Mesodermal cell (in vitro differentiated cells): Measurements from ENCODE around the gene MYLK2. TPM values are rescaled to one million over a fixed set of nuclear protein-coding genes. Genes with fewer than 3 reads are reported as not detected.

Source experiments
- H3K27ac ChIP-seq: 2 replicates; pipeline ENCODE4 v1.7.0; 2013; ENCODE audit warnings: mild to moderate bottlenecking, low read depth, low read length, moderate library complexity; ENCODE audit not compliant: severe bottlenecking
- H3K36me3 ChIP-seq: 2 replicates; pipeline ENCODE4 v1.7.1; 2013; ENCODE audit warnings: mild to moderate bottlenecking, low read length, moderate library complexity; ENCODE audit not compliant: control insufficient read depth, insufficient read depth
- H3K4me1 ChIP-seq: one replicate; pipeline ENCODE4 v1.7.1; 2013; ENCODE audit warnings: mild to moderate bottlenecking, low read length; ENCODE audit not compliant: insufficient read depth, control insufficient read depth, poor library complexity, severe bottlenecking
- H3K4me3 ChIP-seq: 2 replicates; pipeline ENCODE4 v1.7.0; 2013; ENCODE audit warnings: low read length, control low read depth, mild to moderate bottlenecking; ENCODE audit not compliant: insufficient read depth, poor library complexity, severe bottlenecking; ENCODE audit errors: extremely low read depth
- H3K9me3 ChIP-seq: 2 replicates; pipeline ENCODE4 v1.7.1; 2013; ENCODE audit warnings: mild to moderate bottlenecking, low read length, moderate library complexity; ENCODE audit not compliant: control insufficient read depth
- WGBS, 2 experiments: methylation state at CpG; one replicate each; pipeline ENCODE4 v1.1.5; 2013; ENCODE audit warnings: missing lambda C conversion rate in 2 of 2; ENCODE audit not compliant: insufficient coverage in 2 of 2; 5-methylcytosine and 5-hydroxymethylcytosine counted together
- polyA plus RNA-seq, 2 experiments: library from polyadenylated mRNA; stranded (reverse); fragments of 50-300 nt; gene quantifications; one replicate each; pipeline ENCODE4 v1.2.3, GENCODE V29; 2013

MYLK2 gene
- 0.18 TPM for polyA plus RNA-seq (2013, experiment 1 of 2)
- 0.35 TPM for polyA plus RNA-seq (2013, experiment 2 of 2)

DNA sequence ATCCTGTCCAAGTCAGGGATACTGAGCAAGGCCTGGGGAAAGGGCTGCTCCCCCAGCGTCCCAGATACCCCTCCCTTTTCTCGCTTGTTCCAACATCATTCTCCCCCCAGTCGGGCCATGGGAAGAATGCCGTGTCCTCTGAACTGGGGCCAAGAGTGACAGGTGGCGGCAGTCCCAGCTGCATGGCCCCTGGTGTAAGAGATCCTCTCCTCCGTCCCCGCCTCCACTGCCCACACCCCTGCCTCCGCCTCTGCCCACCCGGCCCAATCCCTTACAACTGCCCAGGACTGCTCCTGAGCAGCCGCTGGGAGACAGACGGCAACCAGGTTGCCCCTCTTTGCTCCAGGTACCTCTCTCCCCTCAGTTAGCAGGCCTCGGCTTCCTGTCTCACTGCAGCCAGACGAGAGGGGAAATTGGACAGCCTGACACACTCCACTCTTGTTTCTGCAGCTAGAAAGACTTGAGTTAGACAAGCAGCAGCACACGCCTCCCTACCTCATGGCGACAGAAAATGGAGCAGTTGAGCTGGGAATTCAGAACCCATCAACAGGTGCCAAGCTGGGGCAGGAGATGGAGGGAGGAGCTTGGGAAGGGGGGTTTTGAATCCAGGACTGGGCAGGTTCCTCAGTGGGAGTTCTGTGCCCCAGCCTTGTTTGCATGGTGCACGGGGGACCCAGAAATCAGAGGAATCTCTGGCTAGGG is at the start of gene MYLK2:
Gene MYLK2, plus strand, starts transcription at position 274 of the 702 bp plus-strand sequence. Its CDS starts 225 bp downstream, at position 499.
- Histone ChIP-seq H3K36me3 (no peaks in the 10 kb centered on the region), H3K27ac (no peak within 1 kb of the TSS), H3K4me3 (no peak within 1 kb of the TSS), H3K9me3 (no peaks in the 10 kb centered on the region), H3K4me1 (peaks cover 19% of the 10 kb centered on the region)
- WGBS, 2 experiments = 71 to 85% methylated on average over 5 to 16 of the region's 16 CpGs

DNA sequence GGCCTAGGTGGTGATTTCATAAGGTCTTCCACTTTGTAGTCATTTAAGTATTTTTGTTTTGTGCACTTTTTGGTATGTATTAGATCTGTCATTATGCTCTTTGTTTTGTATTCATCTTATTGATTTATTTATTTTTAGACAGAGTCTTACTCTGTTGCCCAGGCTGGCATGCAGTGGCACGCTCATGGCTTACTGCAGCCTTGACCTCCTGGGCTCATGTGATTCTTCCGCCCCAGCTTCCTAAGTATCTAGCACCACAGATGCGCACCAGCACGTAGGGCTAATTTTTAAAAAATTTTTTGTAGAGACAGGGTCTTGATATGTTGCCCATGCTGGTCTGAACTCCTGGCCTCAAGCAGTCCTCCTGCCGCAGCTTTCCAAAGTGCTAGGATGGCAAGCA is 49.5 kb upstream of the MYLK2 start:
- H3K4me3 ChIP-seq = no peak overlapping the region
- peaks cover 95% of the 10 kb centered on the region for H3K36me3 ChIP-seq
- no peaks in the 10 kb centered on the region for H3K4me1 ChIP-seq
- H3K27ac ChIP-seq = no peak overlapping the region
- H3K9me3 ChIP-seq = no peaks in the 10 kb centered on the region
- 80 to 98% methylated on average over 1 to 5 of the region's 5 CpGs for WGBS, 2 experiments

DNA sequence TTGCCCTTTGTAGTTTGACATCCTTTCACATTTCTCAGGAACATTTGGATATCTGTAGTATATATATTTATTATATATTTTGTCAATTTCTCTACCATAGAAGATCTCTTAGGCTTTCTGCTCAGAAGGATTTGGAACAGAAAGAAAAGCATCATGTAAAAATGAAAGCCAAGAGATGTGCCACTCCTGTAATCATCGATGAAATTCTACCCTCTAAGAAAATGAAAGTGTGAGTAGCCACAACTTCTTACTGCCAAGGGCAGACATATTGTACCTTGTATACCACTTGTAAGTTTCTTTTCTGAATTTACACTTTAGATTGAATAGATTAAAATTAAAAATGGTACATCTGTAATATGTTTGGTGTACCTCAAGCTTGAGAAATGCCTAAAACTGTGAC is 48.9 kb upstream of the MYLK2 start:
- no peaks in the 10 kb centered on the region for H3K4me1 ChIP-seq
- H3K36me3 ChIP-seq = peaks cover 95% of the 10 kb centered on the region
- H3K27ac ChIP-seq = no peak overlapping the region
- WGBS, 2 experiments = no CpG with 5 or more reads among the region's 1 CpG
- H3K4me3 ChIP-seq = no peak overlapping the region
- H3K9me3 ChIP-seq = no peaks in the 10 kb centered on the region

- WGBS, 2 experiments = no CpG with 5 or more reads among the region's 1 CpG
- Histone ChIP-seq H3K9me3 (no peaks in the 10 kb centered on the region), H3K4me1 (no peaks in the 10 kb centered on the region), H3K4me3 (no peak overlapping the region), H3K36me3 (peaks cover 95% of the 10 kb centered on the region), H3K27ac (no peak overlapping the region)
Measured at GRCh38 chr20:31774408-31774807, 44.7 kb upstream of the MYLK2 start.

DNA sequence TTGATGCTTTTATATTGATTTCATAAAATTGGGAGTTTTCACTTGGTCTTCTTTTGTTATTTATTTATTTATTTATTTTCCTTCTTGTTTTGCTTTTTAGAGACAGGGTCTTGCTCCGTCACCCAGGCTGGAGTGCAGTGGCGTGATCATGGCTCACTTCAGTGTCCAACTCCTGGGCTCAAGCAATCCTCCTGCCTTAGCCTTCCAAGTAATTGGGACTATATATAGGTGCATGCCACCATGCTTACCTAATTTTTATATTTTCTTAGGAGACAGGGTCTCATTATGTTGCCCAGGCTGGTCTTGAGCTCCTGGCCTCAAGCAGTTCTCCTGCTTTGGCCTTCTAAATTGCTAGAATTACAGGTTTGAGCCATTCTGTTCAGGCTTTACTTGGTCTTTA is 38.3 kb upstream of the MYLK2 start:
- Histone ChIP-seq H3K4me3 (no peak overlapping the region), H3K36me3 (peaks cover 91% of the 10 kb centered on the region), H3K4me1 (no peaks in the 10 kb centered on the region), H3K27ac (no peak overlapping the region), H3K9me3 (no peaks in the 10 kb centered on the region)
- no CpG with 5 or more reads among the region's 2 CpGs for WGBS, 2 experiments

DNA sequence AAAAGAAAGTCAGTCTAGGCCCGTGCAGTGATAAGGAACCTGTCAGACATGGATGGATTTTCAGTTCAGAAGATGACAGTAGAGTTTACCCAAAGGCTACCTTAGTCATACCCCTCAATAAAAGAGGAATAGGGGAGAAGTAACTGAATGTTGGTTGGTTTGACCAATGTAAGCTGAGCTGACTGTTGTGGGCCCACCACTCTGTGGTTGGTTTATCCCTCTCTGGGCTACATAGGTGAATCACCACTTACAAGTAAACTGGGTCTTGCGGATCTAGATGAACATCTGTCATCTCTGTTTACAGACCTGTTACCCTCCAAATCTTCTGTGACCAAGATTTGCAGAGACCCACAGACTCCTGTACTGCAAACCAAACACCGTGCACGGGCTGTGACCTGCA is 37.2 kb upstream of the MYLK2 start:
- Histone ChIP-seq H3K27ac (no peak overlapping the region), H3K36me3 (peaks cover 92% of the 10 kb centered on the region), H3K4me3 (no peak overlapping the region), H3K9me3 (no peaks in the 10 kb centered on the region), H3K4me1 (no peaks in the 10 kb centered on the region)
- WGBS, 2 experiments = 98 to 100% methylated on average over 2 to 4 of the region's 4 CpGs

GRCh38 chr20:31784354-31785044 is 34.7 kb upstream of the MYLK2 start:
- no peaks in the 10 kb centered on the region for H3K4me1 ChIP-seq
- H3K4me3 ChIP-seq = no peak overlapping the region
- no peaks in the 10 kb centered on the region for H3K9me3 ChIP-seq
- peaks cover 92% of the 10 kb centered on the region for H3K36me3 ChIP-seq
- no peak overlapping the region for H3K27ac ChIP-seq
- WGBS, 2 experiments = 95 to 97% methylated on average over 6 of the region's 7 CpGs

GRCh38 chr20:31785089-31785488 is 34.1 kb upstream of the MYLK2 start:
- WGBS, 2 experiments = 91 to 100% methylated on average over 1 of the region's 3 CpGs
- H3K27ac ChIP-seq = no peak overlapping the region
- H3K4me3 ChIP-seq = no peak overlapping the region
- peaks cover 92% of the 10 kb centered on the region for H3K36me3 ChIP-seq
- H3K4me1 ChIP-seq = no peaks in the 10 kb centered on the region
- no peaks in the 10 kb centered on the region for H3K9me3 ChIP-seq

- peaks cover 95% of the 10 kb centered on the region for H3K36me3 ChIP-seq
- WGBS, 2 experiments = 60 to 89% methylated on average over 1 to 2 of the region's 3 CpGs
- no peak overlapping the region for H3K4me3 ChIP-seq
Measured at GRCh38 chr20:31788578-31788977, 30.6 kb upstream of the MYLK2 start.

DNA sequence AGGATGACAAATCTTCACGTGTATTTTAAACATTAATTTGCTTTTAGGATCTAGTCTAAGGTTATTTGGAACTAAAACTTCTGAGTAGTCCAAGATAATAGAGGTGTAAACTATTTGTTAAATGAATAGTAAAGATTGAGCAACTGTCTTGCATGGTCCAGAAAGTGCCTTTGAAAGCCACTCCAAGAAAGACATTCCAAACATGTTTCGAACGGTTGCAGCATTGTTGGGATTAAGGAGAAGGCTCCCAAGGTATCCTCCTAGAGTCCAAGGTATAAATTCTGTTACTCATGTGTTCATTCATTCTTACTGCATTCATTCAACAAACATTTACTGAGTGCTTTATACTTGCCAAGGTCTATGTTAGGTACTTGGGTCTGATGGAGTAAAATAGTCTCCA is 28.8 kb upstream of the MYLK2 start:
- Histone ChIP-seq H3K4me3 (no peak overlapping the region), H3K9me3 (no peaks in the 10 kb centered on the region), H3K4me1 (no peaks in the 10 kb centered on the region), H3K27ac (no peak overlapping the region), H3K36me3 (peaks cover 95% of the 10 kb centered on the region)
- 100% methylated on average over 3 of the region's 3 CpGs for WGBS, 2 experiments

More at GRCh38 chr20:31788578-31788977, 30.6 kb upstream of the MYLK2 start:
- Histone ChIP-seq H3K27ac (no peak overlapping the region), H3K9me3 (no peaks in the 10 kb centered on the region), H3K4me1 (no peaks in the 10 kb centered on the region)

DNA sequence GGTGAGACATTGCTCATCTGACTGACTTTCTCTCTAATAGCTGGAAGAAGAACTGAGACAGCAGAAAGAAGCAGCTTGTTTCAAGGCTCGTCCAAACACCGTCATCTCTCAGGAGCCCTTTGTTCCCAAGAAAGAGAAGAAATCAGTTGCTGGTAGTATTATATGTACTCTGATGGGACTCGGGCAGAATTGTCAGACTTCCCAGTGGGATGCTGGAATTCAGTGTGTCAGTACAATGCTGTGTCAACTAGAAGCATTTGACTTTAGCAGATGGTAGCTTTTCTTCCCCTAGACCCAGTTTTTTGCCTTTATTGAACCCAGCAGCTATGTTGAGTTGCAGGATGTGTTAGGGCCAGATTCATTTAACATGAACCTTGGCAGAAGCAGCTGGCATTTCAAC is 21.8 kb upstream of the MYLK2 start:
- Histone ChIP-seq H3K4me3 (no peak overlapping the region), H3K36me3 (peaks cover 90% of the 10 kb centered on the region), H3K9me3 (no peaks in the 10 kb centered on the region), H3K27ac (no peak overlapping the region), H3K4me1 (no peaks in the 10 kb centered on the region)
- 94 to 100% methylated on average over 3 of the region's 3 CpGs for WGBS, 2 experiments
